Superior temporal gyrus (tissue), 1 donor: ENCODE data around the gene AGAP6.
"Not testable (repeated sequence)": the region's sequence is repeated elsewhere in the genome, so short reads cannot be mapped to it uniquely, and the experiment has no call there.

Experiments used
- DNase-seq: peaks from one replicate; pipeline ENCODE4 v3.0.0-alpha.2; 2016; ENCODE audit errors: extremely low spot score

Gene AGAP6

GRCh38 chr10:50024716-50025383 is 36.6 kb downstream of the AGAP6 start:
- not testable (repeated sequence) for DNase-seq

DNA sequence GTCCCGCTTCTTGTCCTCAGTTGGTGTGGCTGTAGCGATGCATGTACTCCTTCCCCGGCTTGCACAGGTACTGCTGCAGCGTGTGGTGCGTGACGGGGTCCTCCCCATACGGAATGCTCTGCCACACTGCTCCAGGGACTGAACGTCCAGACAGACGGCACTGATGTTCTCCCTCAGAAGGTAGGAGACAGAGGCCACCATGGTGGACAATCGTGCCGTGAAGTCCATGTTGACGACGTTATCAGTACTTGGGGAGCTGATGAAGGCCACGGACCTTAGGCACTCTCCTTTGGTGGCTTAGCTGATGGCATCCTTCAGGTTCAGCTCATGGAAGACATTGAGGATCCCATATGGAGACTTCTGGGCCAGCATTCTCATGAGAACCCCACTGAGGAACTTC is 37.4 kb downstream of the AGAP6 start:
- no peak for DNase-seq

- no peak for DNase-seq
Observed at GRCh38 chr10:50027195-50027594, 39.0 kb downstream of the AGAP6 start.

DNA sequence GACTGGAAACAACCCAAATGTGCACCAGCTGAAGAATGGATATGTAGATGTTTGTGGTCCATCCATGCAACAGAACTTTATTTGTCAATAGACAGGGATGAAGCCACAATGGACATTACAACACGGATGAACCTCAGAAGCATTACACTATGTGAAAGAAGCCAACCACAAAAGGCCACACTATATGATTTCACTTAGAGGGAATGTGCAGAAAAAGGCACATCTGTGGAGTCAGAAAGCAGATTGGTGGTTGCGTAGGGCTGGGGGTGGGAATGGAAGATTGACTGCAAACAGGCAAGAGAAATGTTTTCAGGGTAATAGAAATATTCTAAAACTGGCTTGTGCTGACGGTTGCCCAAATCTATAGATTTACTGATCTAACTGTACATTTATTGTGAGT is 45.3 kb downstream of the AGAP6 start:
- no peak for DNase-seq

GRCh38 chr10:50035337-50035736 is 47.1 kb downstream of the AGAP6 start:
- DNase-seq: not testable (repeated sequence)

DNA sequence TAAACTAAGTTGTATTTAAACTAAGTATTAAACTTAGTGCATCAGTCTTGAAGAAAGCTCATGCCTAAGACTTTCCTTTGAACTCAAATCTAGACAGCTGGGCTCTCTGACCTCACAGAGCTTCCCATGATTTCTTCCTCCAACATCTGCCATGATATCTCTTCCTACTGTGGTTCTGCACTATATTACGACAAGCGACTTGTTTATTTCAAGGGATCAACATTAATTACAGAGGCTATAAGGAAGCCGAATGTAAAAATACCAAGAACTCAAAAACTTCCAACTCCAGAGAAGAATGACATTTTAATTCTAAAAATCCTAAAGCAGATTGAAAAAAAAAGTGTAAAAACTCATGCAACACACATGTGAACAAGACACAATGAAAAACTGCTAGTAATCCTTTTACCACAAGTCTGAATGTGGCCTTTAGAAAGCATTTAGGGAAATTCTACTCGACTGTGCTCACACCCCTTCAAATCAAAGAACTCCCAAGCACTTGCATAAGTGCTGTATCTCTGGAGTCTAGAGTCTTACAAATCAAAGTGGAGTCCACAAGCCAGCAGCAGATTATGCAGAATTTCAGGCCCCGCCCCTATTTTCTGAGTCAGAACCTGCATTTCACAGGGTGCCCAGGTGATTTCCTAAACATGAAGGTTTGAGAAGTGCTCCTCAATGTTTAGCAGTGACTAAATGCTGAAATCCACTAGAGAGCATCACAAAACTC is 56.9 kb downstream of the AGAP6 start:
- no peak for DNase-seq

GRCh38 chr10:50046457-50046856 is 58.3 kb downstream of the AGAP6 start:
- DNase-seq: not testable (repeated sequence)

GRCh38 chr10:50047594-50047993 is 59.4 kb downstream of the AGAP6 start:
- not testable (repeated sequence) for DNase-seq

DNA sequence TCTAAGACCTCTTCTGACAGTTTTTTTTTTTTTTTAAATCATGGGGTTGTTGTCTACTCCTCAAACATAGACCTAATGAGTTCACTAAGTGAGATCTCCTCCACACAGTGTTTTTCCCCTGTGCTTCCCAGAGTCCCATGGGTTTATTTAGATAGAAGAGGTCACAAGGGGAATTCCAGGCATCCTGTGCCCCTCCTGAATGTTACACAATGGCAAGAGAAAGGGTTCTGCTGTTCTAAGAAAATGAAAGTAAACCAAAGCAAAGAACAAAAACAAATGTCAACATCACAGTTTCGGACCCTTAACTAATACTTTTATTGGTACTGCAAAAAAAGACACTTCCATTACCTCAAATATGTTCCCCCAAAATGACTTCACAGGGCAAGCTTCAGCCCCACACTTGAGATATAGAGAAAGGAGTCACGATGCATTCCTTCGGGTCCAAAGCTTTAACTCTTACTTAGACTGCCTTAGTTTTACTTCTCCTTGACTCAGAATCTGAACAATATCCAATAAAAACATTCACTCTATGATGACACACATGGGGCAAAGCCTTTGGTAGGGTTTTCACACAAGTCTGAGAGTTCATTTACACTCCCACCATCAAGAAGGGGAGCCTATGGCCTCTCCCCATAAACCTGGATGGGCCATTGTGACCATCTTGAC is 63.9 kb downstream of the AGAP6 start:
- not testable (repeated sequence) for DNase-seq

- DNase-seq: not testable (repeated sequence)
Observed at GRCh38 chr10:50052778-50053376, 64.7 kb downstream of the AGAP6 start.

DNA sequence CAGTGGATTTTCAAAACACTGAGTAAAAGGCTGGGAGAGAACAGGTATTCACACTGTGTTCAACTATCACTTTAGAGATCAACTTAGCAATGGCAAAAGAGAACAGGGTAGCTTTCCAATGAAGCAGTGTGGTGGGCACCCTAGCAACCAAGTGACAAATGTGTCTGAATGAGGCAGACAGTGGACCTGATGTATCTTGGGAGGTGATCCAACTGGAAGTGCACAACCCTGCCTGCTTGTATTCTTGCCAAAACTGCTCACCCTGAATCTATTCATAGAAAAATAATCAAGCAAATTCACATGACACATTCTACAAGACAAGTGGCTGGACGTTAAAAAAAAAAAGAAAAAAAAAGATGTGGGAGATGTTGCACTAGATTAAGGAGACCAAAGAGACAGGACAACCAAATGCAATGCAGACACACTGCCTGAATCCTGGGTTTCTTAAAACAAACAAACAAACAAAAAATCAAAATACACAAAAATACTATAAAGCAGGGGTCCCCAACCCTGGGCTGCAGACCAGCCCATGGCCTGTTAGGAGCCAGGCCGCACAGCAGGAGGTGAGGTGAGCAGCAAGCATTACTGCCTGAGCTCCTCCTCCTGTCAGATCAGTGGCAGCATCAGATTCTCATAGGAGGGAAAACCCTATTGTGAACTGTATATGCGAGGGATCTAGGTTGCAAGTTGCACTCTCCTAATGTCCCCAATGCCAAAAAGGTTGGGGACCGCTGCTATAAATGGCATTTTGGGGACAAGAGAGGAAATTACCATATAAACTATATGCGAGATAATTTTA is 67.5 kb downstream of the AGAP6 start:
- DNase-seq: not testable (repeated sequence)

GRCh38 chr10:50056654-50057053 is 68.4 kb downstream of the AGAP6 start:
- DNase-seq: not testable (repeated sequence)

- DNase-seq: not testable (repeated sequence)
Observed at GRCh38 chr10:50058727-50059126, 70.5 kb downstream of the AGAP6 start.

- DNase-seq: not testable (repeated sequence)
Observed at GRCh38 chr10:50059946-50060345, 71.7 kb downstream of the AGAP6 start.
